Bone marrow (tissue), 2 donors: ENCODE data around the gene RTN4IP1.

ENCODE experiments used
- DNase-seq, 2 donors: peaks; one replicate each; lab custom pipeline; 2025; lab: John Stamatoyannopoulos, UW

The RTN4IP1 gene

GRCh38 chr6:106629103-106629858 lies at the start of gene RTN4IP1, which contains the start of gene QRSL1:
RTN4IP1 (minus strand) TSS chr6:106629498; CDS start chr6:106629021, 477 bp downstream.
QRSL1 (plus strand) TSS chr6:106629578; CDS start chr6:106629682, 104 bp downstream.
- peak; percentile 70 to 92 for DNase-seq

DNA sequence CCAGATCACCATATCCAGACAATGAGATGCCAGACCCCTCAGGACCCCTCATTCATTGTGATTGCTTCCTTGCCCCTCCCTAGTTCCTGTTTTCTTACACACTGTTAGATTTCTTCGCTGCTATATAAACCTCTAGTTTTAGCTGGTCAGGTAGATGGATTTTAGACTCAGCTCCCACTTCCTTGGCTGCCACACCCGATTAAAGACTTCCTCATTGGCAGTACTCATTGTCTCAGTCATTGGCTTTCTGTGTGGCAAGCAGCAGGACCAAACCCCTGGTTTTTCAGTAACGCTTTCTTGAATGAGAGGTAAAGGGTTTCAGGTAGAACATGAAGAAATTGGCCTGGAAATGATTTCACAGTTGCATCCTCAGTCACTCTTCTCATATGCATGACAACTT lies 48.0 kb upstream of the RTN4IP1 start:
- DNase-seq = no peak

DNA sequence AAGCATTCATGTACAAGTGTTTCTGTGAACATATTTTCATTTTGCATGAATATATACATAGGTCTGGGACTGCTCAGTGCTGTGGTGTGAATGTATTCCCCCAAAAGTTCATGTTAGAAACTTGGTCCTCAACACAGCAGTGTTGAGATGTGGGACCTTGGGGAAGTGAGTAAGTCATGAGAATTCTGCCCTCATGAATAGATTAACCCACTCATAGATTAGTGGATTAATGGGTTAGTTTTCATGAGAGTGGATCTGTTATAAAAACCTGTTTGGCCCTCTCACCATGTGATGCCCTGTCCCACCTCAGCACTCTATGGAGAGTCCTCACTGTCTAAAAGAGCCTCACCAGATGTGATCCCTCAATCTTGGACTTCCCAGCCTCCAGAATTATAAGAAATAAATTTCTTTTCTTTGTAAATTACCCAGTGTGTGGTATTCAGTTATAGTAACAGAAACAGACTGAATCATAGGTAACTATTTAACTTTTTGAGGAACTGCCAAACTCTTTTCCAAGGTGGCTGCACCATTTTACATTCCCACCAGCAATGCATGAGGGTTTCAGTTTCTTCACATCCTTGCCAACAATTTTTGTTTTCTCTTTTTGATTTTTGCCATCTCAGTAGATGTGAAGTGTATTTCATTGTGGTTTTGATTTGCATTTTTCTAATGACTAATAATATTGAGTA lies 45.4 kb upstream of the RTN4IP1 start:
- DNase-seq = no peak

DNA sequence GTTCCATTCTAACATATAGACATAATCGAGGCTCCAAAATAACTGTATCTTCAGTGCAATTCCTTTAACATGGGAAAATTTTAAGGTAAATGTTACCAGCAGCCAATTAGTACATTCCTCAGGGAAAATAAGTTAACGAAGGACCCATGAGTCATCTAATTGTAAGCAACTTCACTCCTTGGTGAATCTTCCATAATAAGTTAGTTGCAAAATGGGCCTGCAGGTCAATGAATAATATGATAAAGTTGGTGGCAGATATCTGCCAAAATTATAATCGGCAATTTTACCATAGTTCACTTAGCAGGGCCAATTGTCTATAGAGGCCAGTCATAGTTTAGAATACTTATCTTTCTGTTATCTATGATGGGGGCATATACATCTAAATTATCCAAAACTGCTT lies 42.4 kb upstream of the RTN4IP1 start:
- DNase-seq = no peak

GRCh38 chr6:106670236-106670635 lies 40.9 kb upstream of the RTN4IP1 start:
- DNase-seq = no peak

DNA sequence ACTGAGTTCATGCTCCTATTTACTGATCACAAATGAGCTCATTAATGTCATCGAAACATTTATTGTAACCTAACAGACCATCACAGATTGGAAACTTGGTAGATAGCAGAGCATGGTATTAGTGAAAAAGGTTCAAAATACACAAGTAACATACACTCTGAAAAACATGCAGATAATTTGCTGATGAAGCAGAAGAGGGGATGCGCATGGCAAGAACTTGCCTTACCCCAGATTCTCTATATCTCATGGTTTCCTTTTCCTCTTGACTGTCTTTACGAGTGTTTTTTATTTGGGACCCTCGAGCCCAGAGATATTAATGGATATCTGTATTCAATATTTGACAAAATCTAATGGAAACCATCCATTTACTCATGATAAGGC lies 37.7 kb upstream of the RTN4IP1 start:
- DNase-seq = no peak

DNA sequence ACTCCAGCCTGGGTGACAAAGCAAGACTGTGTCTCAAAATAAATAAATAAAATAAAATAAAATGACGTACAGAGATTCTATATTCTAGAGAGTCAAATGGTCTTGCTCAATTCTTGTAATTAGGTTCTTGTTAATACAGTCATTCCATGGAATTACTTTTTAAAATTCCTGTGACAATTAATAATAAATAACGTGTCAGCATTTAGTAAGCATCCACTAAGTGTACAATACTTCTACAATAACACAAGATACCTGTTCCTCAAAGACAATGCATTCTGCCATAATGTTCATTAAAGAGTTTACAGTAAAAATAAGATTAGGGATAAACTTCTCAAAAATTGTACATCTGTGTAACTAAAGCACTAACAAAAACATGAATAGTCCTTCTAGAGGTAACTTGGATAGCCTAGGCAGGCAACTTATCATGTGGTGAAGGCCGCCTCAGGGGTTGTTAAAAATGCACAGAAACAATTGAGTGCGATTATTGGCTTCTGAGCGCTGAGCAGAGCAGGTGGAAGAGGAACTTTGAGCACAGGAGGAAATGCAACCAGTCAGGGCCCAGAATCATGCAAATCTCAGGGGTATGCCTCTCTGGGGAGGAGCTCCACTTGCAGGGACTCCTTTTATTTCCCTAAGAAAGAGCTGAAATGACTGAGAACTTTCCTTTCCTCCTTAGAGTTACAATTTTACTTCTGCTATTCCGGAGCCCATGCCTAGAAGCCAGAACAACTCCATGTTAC lies 37.2 kb upstream of the RTN4IP1 start:
- DNase-seq = no peak

- DNase-seq = no peak
These were observed 33.2 kb upstream of the RTN4IP1 start for GRCh38 chr6:106662458-106662857.

GRCh38 chr6:106659859-106660258 lies 30.6 kb upstream of the RTN4IP1 start:
- DNase-seq = no peak

GRCh38 chr6:106658469-106658868 lies 29.2 kb upstream of the RTN4IP1 start:
- no peak for DNase-seq

DNA sequence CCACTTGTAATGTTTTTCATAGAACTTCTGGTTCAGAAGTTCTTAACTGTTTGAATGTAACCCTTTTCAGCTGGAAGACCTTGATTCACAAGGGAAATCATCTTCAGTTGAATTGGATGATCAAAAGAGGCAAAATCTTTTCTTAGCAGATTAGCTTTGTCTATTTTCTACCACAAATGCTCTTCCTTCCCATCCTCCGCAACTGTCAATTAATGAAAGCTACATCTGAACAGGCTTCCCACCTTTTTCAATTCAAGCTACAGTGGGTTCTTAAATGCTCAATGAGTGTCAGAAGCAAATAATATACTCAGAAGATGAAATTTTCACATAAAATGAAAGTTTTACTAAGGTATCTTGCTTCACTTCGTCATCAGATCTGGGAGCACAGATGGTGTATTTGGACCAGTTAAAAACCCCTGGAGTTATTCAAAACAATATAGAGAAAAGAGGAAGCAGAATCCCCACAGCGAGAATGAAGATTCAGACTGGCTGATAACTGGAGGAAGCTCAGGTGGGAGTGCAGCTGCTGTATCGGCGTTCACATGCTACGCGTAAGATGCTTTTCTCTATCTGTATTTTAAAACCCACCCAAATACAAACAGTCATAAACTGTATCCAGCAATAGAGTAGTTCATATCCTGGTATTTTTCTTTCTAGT lies 19.5 kb upstream of the RTN4IP1 start:
- no peak for DNase-seq

DNA sequence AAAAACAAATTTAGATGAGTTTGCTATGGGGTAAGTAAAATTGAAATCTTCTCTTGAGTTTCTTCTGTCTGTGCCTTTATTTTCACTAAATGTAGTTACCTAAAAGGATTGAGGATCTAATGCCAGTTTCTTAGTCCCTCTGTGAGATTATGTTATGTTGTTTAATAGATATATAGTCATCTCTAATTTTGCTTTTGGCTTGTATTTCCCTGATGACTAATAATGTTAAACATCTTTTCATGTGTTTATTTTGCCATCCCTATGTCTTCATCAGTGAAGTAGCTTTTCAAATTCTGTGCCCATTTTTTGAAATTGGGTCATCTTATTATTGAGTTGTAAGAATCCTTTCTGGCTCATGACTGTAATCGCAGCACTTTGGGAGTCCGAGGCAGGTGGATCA lies 13.8 kb upstream of the RTN4IP1 start:
- DNase-seq = no peak

DNA sequence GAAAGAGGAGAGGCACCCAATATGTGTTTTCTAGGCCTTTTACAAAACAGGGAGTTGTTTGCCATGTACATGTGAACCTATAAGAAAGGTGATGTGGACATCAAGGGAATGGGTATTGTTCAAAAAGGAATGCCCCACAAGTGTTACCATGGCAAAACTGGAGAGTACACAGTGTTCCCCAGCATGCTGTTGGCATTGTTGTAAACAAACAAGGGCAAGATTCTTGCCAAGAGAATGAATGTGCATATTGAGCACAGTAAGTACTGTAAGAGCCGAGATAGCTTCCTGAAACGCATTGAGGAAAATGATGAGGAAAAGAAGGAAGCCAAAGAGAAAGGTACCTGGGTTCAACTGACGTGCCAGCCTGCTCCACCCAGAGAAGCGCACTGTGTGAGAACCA lies 13.2 kb upstream of the RTN4IP1 start:
- DNase-seq = no peak

DNA sequence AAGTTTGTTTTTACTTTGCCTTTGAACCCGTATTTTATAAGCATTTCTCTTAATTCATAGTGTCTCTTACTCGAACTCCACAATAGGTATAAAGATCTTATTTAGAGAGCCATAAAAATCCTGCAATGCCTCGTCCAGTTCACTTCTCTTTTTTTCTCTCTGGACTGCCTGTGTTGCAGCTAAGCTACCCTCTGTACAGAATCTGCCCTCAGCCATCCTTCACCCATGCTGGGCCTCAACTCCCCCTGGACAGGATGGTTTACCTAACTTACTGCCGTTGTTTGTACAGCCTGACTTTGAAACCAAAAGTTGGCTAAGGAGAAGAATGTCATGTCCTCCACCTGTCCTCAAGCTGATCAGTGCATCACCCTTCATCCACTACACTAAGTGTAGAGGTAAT lies 10.5 kb upstream of the RTN4IP1 start:
- DNase-seq = no peak

GRCh38 chr6:106637717-106638341 lies 8.5 kb upstream of the RTN4IP1 start:
- peak in 1 of 2 donors; percentile 9 for DNase-seq

GRCh38 chr6:106637051-106637716 lies 7.9 kb upstream of the RTN4IP1 start:
- DNase-seq = no peak

- no peak for DNase-seq
These were observed 5.3 kb upstream of the RTN4IP1 start for GRCh38 chr6:106634565-106634964.

- DNase-seq = no peak
These were observed 2.0 kb upstream of the RTN4IP1 start for GRCh38 chr6:106631346-106631745.

DNA sequence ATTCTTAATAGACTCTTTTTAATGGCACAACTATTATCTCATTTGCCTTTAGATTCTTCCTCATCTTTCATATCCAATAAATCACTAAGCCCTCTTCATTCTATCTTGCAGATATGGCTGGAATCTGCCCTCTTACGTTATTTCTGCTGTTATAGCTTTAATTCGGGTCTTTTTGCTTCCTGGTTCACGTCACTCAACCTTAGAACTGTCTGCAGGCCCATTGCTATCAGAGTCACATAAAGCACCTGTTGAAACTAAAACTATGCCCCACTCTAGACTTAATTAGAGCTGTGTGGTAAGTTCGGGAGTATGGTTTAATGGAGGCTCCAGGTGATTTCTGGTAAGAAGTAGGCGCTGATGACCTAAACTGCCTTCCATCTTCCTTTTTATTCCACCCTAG lies 1.1 kb upstream of the RTN4IP1 start:
- DNase-seq = no peak

DNA sequence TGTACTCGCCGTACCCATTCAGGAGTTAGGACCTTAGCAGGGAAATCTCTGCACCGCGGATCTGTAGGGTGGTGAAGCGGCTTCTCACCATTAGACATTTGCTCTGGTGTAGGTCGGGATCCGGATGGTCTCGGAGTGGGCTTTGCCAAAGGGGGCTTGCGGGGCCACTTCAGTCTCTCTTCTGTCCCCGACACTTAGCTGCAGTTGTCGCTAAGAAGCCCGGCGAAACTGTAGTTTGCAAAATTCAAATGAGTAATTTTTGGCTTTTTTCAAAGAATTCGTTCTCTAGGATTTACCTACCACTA lies 513 bp upstream of the RTN4IP1 start:
- DNase-seq = no peak

DNA sequence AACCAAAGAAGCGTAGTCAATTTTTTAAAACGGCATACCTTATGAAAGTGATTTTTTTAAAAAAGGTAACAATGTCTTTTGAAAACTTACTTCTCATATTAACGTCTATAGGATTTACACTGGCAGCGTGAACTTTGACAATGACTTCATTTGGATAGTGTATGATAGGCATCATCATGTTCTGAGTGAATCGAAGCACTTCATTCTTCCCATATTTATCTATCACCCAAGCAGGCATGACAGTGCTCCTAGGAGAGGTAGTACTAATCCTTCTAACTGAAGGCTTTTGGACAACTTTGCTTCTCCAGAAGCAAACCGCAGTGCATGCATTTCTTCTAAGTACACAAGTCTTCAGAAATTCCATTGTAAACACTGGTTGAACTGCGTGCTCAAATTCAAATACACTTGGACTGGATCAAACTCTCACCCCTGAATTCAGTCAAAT lies 618 bp downstream of the RTN4IP1 start:
- no peak for DNase-seq
